Uterus (tissue), 4 donors: ENCODE data around the gene ATP6V1G3. TPM values are rescaled to one million over a fixed set of nuclear protein-coding genes. Genes with fewer than 3 reads are reported as not detected.

Source experiments
- DNase-seq, 2 donors: peaks; one replicate each; pipeline ENCODE4 v3.0.0-alpha.2; 2019 to 2020
- H3K27ac ChIP-seq, 2 donors: fragments of 200-600 bp; sonication (generic); 1 replicate in 1 of 2; 2 replicates in 1 of 2; pipeline ENCODE4 v1.5.1; 2016 to 2018
- H3K27me3 ChIP-seq, 2 donors: fragments of 200-600 bp; sonication (generic); one replicate each; pipeline ENCODE4 v1.5.1; 2018 to 2019; ENCODE audit warnings: control low read depth in 1 of 2
- H3K36me3 ChIP-seq, 2 donors: fragments of 200-600 bp; sonication (generic); one replicate each; pipeline ENCODE4 v1.5.1; 2019; ENCODE audit warnings: control low read depth in 1 of 2
- H3K4me1 ChIP-seq, 2 donors: fragments of 200-600 bp; sonication (generic); one replicate each; pipeline ENCODE4 v1.5.1; 2018 to 2019; ENCODE audit warnings: control low read depth in 1 of 2
- H3K4me3 ChIP-seq, 2 donors: fragments of 200-600 bp; sonication (generic); 1 replicate in 1 of 2; 2 replicates in 1 of 2; pipeline ENCODE4 v1.5.1; 2018 to 2019; ENCODE audit warnings: mild to moderate bottlenecking in 1 of 2
- H3K9me3 ChIP-seq, 2 donors: fragments of 200-600 bp; sonication (generic); one replicate each; pipeline ENCODE4 v1.5.1; 2019; ENCODE audit warnings: control low read depth in 1 of 2
- CTCF ChIP-seq, 4 experiments: fragments of 200-600 bp in 2 of 4; fragments of 450-650 bp in 2 of 4; sonication (generic) in 2 of 4; IDR thresholded peaks; one replicate each; pipeline ENCODE4 v1.5.1; 2016 to 2019; ENCODE audit warnings: antibody characterized with exemption in 4 of 4, mild to moderate bottlenecking in 2 of 4, moderate library complexity in 1 of 4
- POLR2A ChIP-seq, 2 donors: fragments of 450-650 bp; IDR thresholded peaks; one replicate each; pipeline ENCODE4 v1.6.1; 2016; ENCODE audit warnings: antibody characterized with exemption in 2 of 2, mild to moderate bottlenecking in 1 of 2, moderate library complexity in 1 of 2
- intact Hi-C: fragments of 100-400 bp; cut with DNase I; formaldehyde crosslinking; loops from one replicate; pipeline ENCODE4 v1.15.1; 2023; ENCODE audit warnings: low total_unique reads
- total RNA-seq, 4 donors: library from RNA; depleted of rRNA in 3 of 4; stranded (reverse); fragments of >200 nt in 3 of 4; gene quantifications; one replicate each; pipeline versions ENCODE4 v1.1.0 to v1.2.4, GENCODE V29; 2014 to 2023
- donor health status: DM: yes; HTN: yes; CAD: no.

Gene ATP6V1G3
- total RNA-seq, 4 donors from 2014 or later, result not detected

GRCh38 chr1:198575292-198575691 lies 34.8 kb upstream of the ATP6V1G3 start:
- Histone ChIP-seq H3K36me3 (no peaks in the 10 kb centered on the region), H3K9me3 (no peaks in the 10 kb centered on the region), H3K4me3 (no peak overlapping the region), H3K4me1 (no peaks in the 10 kb centered on the region), H3K27ac (no peak overlapping the region), H3K27me3 (no peaks in the 10 kb centered on the region)
- TF ChIP-seq CTCF (IDR thresholded peaks at IDR 0.05) (no peak), POLR2A (IDR thresholded peaks at IDR 0.05) (no peak)
- intact Hi-C loops, result no loop called here
- no peak for DNase-seq

GRCh38 chr1:198574325-198574724 lies 33.8 kb upstream of the ATP6V1G3 start:
- Histone ChIP-seq H3K27me3 (no peaks in the 10 kb centered on the region), H3K4me3 (no peak overlapping the region), H3K4me1 (no peaks in the 10 kb centered on the region), H3K36me3 (no peaks in the 10 kb centered on the region), H3K27ac (no peak overlapping the region), H3K9me3 (no peaks in the 10 kb centered on the region)
- TF ChIP-seq POLR2A (IDR thresholded peaks at IDR 0.05) (no peak), CTCF (IDR thresholded peaks at IDR 0.05) (no peak)
- intact Hi-C loops, result no loop called here
- no peak for DNase-seq

GRCh38 chr1:198564716-198565115 lies 24.2 kb upstream of the ATP6V1G3 start:
- Histone ChIP-seq H3K27ac (no peak overlapping the region), H3K27me3 (no peaks in the 10 kb centered on the region), H3K4me1 (no peaks in the 10 kb centered on the region), H3K9me3 (no peaks in the 10 kb centered on the region), H3K36me3 (no peaks in the 10 kb centered on the region), H3K4me3 (no peak overlapping the region)
- TF ChIP-seq POLR2A (IDR thresholded peaks at IDR 0.05) (no peak), CTCF (IDR thresholded peaks at IDR 0.05) (no peak)
- intact Hi-C loops, result no loop called here
- DNase-seq, result no peak

- no peak overlapping the region for H3K27ac ChIP-seq
- no peaks in the 10 kb centered on the region for H3K27me3 ChIP-seq
- H3K4me3 ChIP-seq, result no peak overlapping the region
- intact Hi-C loops, result no loop called here
- no peak for DNase-seq
- H3K4me1 ChIP-seq, result no peaks in the 10 kb centered on the region
- no peak for TF ChIP-seq CTCF (IDR thresholded peaks at IDR 0.05)
- no peak for TF ChIP-seq POLR2A (IDR thresholded peaks at IDR 0.05)
- no peaks in the 10 kb centered on the region for H3K36me3 ChIP-seq
- H3K9me3 ChIP-seq, result no peaks in the 10 kb centered on the region
Observed at GRCh38 chr1:198564157-198564556, 23.7 kb upstream of the ATP6V1G3 start.

- no peaks in the 10 kb centered on the region for H3K4me1 ChIP-seq
- H3K4me3 ChIP-seq, result no peak overlapping the region
- H3K36me3 ChIP-seq, result no peaks in the 10 kb centered on the region
- no peaks in the 10 kb centered on the region for H3K27me3 ChIP-seq
- TF ChIP-seq POLR2A (IDR thresholded peaks at IDR 0.05) (no peak), CTCF (IDR thresholded peaks at IDR 0.05) (no peak)
- intact Hi-C loops, result no loop called here
- H3K27ac ChIP-seq, result no peak overlapping the region
- no peaks in the 10 kb centered on the region for H3K9me3 ChIP-seq
- DNase-seq, result no peak
Observed at GRCh38 chr1:198563583-198563982, 23.1 kb upstream of the ATP6V1G3 start.
